PFSK-1 (cell line): ENCODE results near the gene ABL2.

Experiments used
- POLR2AphosphoS5 ChIP-seq: IDR thresholded peaks from 2 replicates; pipeline ENCODE4 v1.6.1; 2012; ENCODE audit warnings: low read depth, mild to moderate bottlenecking, control low read depth, low read length, moderate library complexity
- REST ChIP-seq, 2 experiments: IDR thresholded peaks; 2 replicates each; pipeline versions ENCODE4 v1.6.1 to v1.8.0; 2011 to 2012; ENCODE audit warnings: low read depth in 2 of 2, low read length in 2 of 2, control low read depth in 1 of 2, inconsistent platforms in 1 of 2, mild to moderate bottlenecking in 1 of 2, moderate library complexity in 1 of 2; ENCODE audit not compliant: insufficient read depth in 1 of 2
- SIN3A ChIP-seq: IDR thresholded peaks from 2 replicates; pipeline ENCODE4 v1.6.1; 2012; ENCODE audit warnings: mild to moderate bottlenecking, low read length, moderate library complexity, borderline replicate concordance; ENCODE audit not compliant: insufficient read depth
- TAF1 ChIP-seq: IDR thresholded peaks from 2 replicates; pipeline ENCODE4 v1.6.1; 2012; ENCODE audit warnings: low read length, control low read depth, borderline replicate concordance; ENCODE audit not compliant: insufficient read depth

GRCh38 chr1:179058487-179059483, 170.7 kb downstream of the ABL2 start:
- TF ChIP-seq TAF1, result no peak
- TF ChIP-seq SIN3A, result no peak
- TF ChIP-seq POLR2AphosphoS5, result no peak
- no peak for TF ChIP-seq REST (IDR thresholded peaks at IDR 0.05; ENCODE audit: insufficient read depth in 1 of 2, low read depth in 2 of 2, low read length in 2 of 2)
